Measurements from ENCODE around the gene AFG1L.
"Not testable (repeated sequence)": the region's sequence is repeated elsewhere in the genome, so short reads cannot be mapped to it uniquely, and the experiment has no call there.

The AFG1L gene

GRCh38 chr6:108294727-108295625 lies at the start of gene AFG1L:
Gene AFG1L, plus strand, starts transcription at chr6:108295054. Its CDS starts 26 bp downstream, at chr6:108295080.
- peak; percentile 64 to 77 for DNase-seq (ENCODE audit: low read depth in 2 of 2)

DNA sequence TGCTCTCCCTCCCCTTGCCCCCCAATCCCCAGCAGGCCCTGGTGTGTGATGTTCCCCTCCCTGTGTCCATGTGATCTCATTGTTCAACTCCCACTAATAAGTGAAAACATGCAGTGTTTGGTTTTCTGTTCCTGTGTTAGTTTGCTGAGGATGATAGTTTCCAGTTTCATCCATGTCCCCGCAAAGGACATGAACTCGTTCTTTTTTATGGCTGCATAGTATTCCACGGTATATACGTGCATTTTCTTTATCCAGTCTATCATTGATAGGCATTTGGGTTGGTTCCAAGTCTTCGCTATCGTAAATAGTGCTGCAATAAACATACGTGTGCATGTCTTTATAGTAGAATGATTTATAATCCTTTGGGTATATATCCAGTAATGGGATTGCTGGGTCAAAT lies 49.8 kb upstream of the AFG1L start:
- not testable (repeated sequence) for DNase-seq (ENCODE audit: low read depth in 2 of 2)

- no peak for DNase-seq (ENCODE audit: low read depth in 2 of 2)
Observed at GRCh38 chr6:108247965-108248536, 46.8 kb upstream of the AFG1L start.

- no peak for DNase-seq (ENCODE audit: low read depth in 2 of 2)
Observed at GRCh38 chr6:108250240-108250866, 44.5 kb upstream of the AFG1L start.

DNA sequence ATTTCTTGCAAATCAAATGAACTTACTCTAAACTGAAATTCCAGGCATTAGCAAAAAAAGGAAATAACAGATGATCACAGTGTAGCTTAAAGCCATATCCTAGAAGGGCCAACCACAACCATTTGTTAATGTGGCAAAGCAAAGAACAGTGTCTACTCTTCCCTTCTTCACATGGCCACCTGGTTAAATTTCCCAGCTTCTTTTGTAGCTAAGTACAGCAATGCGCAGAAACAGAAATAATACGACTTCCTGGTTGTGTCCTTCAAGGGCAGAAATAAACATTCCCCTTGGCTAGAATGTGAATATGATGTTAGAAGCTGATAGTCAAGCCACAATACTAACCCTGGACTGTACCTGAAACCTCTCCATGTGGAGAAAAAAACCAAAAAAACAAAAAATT lies 43.6 kb upstream of the AFG1L start:
- DNase-seq (ENCODE audit: low read depth in 2 of 2), result no peak

GRCh38 chr6:108252055-108252454 lies 42.8 kb upstream of the AFG1L start:
- DNase-seq (ENCODE audit: low read depth in 2 of 2), result no peak

DNA sequence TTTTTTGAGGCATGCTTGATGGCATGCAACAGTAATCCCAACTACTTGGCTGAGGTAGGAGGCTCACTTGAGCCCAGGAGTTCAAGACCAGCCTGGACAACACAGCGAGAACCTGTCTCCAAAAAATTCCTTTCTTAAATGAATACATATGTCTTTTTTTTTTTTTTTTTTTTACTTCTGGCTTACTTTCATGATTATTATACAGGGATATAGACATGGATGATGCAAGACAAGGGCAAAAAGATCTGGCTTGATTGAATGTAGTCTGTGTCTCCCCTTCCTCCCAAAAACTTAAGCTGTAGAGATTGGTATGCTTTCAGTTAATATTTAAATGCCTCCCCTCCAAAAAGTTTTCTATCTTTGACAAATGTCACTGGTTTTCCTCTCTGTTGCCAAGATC lies 41.6 kb upstream of the AFG1L start:
- no peak for DNase-seq (ENCODE audit: low read depth in 2 of 2)

DNA sequence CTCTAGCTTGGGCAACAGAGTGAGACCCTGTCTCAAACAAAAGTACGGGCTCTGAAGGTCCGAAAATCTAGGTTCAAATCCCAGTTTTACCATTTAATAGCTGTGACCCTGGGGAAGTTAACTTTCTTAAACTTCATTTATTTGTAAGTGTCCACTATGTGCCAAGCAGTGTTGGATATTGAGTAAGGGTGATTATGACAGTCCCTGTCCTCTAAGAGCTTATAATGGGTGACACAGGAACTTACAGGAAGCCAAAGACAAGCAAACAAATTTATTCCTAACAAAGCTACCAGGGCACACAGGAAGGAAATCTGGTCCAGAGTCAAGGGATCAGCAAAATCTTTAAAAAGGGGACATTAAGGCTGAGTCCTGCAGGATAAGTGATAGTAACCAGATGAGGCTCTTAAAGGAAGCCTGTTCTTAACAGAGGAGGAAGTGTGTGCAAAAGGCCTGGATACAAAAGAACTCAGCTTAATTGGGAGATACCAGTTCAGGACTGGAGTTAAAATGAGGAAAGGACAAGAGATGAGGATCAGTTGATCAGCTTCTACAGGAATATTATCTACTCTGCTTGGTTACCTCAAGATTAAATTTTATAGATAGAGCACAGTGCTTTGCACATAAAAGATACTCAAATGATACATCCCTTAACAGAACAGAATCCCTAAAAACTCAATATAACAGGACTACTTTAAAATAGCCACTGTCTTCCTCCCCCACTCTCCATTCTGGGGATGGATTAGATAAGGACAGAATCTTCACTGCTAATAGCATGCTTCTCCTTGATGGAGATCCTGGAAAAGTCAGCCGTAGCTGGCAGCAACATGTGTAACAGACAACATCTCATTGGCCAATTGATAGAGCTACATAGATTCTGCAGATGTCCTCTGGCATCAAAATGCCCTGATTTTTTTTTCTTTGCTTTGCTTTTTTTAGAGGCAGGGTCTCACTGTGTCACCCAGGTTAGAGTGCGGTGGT lies 40.1 kb upstream of the AFG1L start:
- no peak for DNase-seq (ENCODE audit: low read depth in 2 of 2)

DNA sequence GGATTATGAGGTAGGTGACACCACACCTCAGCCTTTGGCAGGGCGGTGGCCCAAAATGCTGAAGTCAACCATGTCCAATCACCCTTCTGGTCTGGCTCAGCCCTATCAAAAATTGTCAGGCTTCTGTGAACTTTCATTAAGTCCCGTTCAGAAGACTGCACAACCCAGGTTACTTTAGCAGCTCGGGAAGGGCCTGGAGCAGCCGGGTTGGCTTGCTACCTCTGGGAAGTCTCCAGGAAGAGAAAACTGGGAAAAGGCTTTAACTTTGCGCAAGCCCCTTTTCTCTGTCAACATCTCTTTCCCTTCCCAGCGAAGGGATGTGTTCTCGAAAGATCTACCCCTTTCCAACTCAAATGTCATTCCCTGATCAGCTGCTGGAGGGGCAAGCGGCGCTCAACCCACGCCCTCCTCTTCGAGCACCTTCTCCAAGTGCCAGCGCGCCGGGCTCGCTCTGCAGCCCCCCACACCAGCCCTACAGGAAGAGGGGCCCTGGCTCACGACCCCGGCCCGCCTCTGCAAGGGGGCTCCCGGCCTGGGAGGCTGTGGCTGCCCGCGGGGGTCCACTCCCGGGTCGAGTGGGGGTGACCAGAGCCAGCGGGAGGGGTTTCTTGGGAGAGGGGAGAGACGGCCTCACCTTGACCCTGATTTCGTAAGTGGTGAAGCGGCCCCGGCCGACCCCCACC lies 34.6 kb upstream of the AFG1L start:
- peak in 1 of 2 donors; percentile 2 for DNase-seq (ENCODE audit: low read depth in 2 of 2)

DNA sequence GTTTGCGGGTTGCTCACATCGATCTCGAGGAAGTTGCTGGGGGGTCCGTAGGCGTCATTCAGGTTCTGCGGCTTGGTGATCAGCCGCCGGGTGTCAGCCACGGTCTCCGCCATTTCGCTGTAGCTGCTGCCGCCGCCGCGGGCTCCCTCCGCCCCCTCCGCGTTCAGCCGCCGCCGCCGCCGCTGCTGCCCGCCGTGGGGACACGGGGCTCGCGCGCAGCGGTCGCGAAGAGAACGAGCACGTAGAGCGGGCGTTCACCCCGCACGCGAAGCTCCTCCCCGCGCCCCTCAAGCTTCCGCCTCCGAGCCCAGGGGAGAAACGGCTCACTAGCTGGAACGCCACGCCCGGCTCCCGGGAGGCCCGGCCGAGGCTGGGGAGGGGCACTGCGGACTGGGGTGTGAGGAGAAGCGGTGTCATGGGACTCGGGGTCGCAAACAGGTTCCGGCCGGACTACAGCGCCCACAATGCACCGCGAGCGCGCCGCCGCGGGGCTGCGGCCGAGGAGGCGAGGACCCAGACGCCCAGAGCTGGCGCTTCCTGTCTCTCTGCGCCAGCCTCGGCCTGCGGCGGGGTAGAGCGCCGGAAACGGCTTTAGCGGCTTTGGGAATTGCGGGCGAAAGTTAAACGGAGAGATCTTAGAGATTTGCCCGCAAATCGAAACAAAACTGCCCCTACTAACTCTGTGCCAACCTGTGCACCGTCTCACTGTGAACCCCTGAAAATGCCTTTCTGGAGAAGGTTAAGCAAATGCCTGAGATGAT lies 33.9 kb upstream of the AFG1L start, which contains the start of gene SNX3:
SNX3 (minus strand) TSS at position 232 of the 761 bp plus-strand sequence; CDS start at position 113, 119 bp downstream.
- DNase-seq (ENCODE audit: low read depth in 2 of 2), result peak; percentile 73 to 75

DNA sequence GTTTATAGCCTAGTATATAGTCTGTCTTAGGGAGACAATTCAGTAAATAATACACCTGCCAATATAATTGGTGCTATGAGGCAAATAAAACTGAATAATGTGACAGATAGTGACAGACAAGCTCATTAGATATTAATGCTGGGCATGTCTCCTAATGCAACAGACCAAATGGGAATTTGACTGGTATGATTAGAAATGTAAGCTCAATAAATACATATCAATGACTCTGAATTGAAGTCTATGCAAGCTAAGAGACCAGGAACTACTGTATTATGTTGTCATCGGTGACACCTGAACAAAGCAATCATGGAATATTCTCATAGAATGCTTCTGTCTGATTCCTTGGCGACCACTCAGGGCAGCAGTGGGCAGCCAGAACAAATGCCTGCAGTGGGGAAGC lies 31.5 kb upstream of the AFG1L start:
- DNase-seq (ENCODE audit: low read depth in 2 of 2), result no peak

DNA sequence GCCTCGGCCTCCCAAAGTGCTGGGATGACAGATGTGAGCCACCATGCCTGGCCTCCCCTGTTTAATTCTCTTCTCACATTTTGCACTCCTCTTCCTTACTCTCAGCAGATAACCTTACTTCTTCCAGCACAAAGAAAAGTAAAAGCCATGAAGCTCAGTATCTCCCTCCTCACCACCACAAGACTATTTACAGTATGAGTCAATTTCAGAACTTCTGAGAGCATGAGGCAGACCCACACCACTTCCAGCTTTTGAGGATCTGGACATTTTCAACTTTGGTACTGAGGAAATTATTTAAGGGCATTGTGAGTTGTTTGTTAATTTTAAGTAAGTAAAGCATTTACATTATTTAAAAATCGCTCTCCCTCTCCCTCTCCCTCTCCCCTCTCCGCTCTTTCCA lies 26.0 kb upstream of the AFG1L start:
- DNase-seq (ENCODE audit: low read depth in 2 of 2), result no peak

DNA sequence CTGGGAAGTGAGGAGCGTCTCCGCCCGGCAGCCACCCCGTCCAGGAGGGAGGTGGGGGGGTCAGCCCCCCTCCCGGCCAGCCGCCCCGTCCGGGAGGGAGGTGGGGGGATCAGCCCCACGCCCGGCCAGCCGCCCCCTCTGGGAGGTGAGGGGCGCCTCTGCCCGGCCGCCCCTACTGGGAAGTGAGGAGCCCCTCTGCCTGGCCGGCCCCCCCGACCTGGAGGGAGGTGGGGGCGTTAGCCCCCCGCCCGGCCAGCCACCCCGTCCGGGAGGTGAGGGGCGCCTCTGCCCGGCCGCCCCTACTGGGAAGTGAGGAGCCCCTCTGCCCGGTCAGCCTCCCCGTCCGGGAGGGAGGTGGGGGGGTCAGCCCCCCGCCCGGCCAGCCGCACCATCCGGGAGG lies 24.9 kb upstream of the AFG1L start:
- not testable (repeated sequence) for DNase-seq (ENCODE audit: low read depth in 2 of 2)

DNA sequence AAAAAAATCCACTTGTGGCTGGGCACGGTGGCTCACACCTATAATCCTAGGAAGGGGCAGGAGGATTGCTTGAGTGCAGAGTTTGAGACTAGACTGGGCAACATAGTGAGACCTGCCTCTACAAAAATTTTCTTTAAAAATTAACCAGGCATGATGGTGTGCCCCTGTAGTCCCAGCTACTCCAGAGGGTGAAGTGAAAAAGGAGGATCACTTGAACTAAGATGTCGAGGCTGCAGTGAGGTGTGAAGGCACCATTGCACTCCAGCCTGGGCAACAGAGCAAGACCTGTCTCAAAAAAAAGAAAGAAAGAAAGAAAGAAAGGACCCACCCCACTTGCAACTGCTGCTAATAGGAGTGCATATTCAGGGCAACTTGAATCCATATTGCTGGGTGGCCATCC lies 20.3 kb upstream of the AFG1L start:
- DNase-seq (ENCODE audit: low read depth in 2 of 2), result no peak

DNA sequence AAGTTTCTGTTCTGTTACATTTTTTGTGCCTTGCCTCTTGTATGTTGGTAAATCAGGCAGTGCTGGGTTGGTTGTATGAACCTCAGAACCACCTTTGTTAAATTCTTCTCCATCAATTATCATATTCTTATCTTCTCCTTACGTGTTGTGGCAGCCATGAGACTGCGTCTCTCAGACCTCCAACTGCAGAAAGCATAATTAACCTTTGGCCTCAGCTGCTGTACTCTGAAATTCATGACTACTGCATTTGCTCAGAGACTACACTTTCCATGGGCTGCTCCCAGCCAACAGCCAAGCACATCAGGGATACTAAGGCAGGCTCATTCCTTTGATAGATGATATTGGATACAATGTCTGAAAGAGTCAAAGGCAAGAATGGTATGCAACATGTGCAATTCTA lies 18.9 kb upstream of the AFG1L start:
- no peak for DNase-seq (ENCODE audit: low read depth in 2 of 2)

- no peak for DNase-seq (ENCODE audit: low read depth in 2 of 2)
Observed at GRCh38 chr6:108277295-108277694, 17.6 kb upstream of the AFG1L start.

GRCh38 chr6:108277831-108278230 lies 17.0 kb upstream of the AFG1L start:
- no peak for DNase-seq (ENCODE audit: low read depth in 2 of 2)

- no peak for DNase-seq (ENCODE audit: low read depth in 2 of 2)
Observed at GRCh38 chr6:108285381-108285780, 9.5 kb upstream of the AFG1L start.

GRCh38 chr6:108286366-108286765 lies 8.5 kb upstream of the AFG1L start:
- DNase-seq (ENCODE audit: low read depth in 2 of 2), result no peak

GRCh38 chr6:108287373-108287772 lies 7.5 kb upstream of the AFG1L start:
- no peak for DNase-seq (ENCODE audit: low read depth in 2 of 2)

Measured in stimulated activated CD8-positive, alpha-beta memory T cell treated with anti-CD3 and anti-CD28 coated beads, Interleukin-7, amount 100 ng/mL, for 1 hour (primary cell).